PC-9 (cell line): ENCODE measurements around the gene SEMA4F.

ENCODE experiments used
- CTCF ChIP-seq: fragments of 200-600 bp; sonication (generic); conservative IDR thresholded peaks from 2 replicates; pipeline ENCODE4 v1.6.1; 2017; ENCODE audit warnings: mixed run types, antibody characterized with exemption, mild to moderate bottlenecking, moderate library complexity
- EZH2 ChIP-seq: fragments of 200-600 bp; sonication (generic); IDR thresholded peaks from 2 replicates; pipeline ENCODE4 v1.8.0; 2017; ENCODE audit warnings: antibody characterized with exemption, low read depth

DNA sequence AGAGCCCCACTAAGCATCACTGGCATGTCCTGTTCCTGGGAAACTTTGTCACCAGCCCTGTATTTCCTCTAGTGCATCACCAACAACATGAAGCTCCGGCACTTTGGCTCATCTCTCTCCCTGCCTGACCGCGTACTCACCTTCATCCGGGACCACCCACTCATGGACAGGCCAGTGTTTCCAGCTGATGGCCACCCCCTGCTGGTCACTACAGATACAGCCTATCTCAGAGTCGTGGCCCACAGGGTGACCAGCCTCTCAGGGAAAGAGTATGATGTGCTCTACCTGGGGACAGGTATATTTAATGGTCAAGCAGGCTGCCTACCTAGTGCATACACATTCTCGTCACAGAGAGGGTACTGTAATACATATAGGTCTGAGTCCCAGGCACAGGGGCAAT lies 21.0 kb downstream of the SEMA4F start:
- TF ChIP-seq CTCF (no peak; the same call in 1 of the 2 replicates), EZH2 (no peak)
